K562 (cell line): ENCODE results near the gene ORAI3. TPM values are rescaled to one million over a fixed set of nuclear protein-coding genes. Genes with fewer than 3 reads are reported as not detected.

ENCODE experiments used
- ADNP ChIP-seq: fragments of 200-800 bp; sonication (Bioruptor generic); IDR thresholded peaks from 2 replicates; pipeline ENCODE4 v1.6.1; 2016; ENCODE audit warnings: missing genetic modification characterization, missing compliant biosample characterization
- C11orf30 ChIP-seq: fragments of 450-650 bp; IDR thresholded peaks from 2 replicates; pipeline ENCODE4 v1.6.1; 2016; ENCODE audit warnings: low read depth, mild to moderate bottlenecking
- FUS ChIP-seq: fragments of 200-400 bp; formaldehyde crosslinking; optimal IDR thresholded peaks from 2 replicates; pipeline ENCODE3; 2017; ENCODE audit warnings: low read depth, low read length
- POLR2A ChIP-seq: fragments of 450-650 bp; conservative IDR thresholded peaks from 2 replicates; pipeline ENCODE4 v1.6.1; 2016
- RNF2 ChIP-seq: sonication (generic); IDR thresholded peaks from 2 replicates; pipeline ENCODE4 v1.6.1; 2016
- TBP ChIP-seq: optimal IDR thresholded peaks from 2 replicates; pipeline ENCODE3; 2011; ENCODE audit warnings: low read depth, low read length, improper control_type of control experiment
- polyA plus RNA-seq, 8 experiments: library from polyadenylated mRNA; depleted of rRNA in 4 of 8; stranded (reverse) in 5 of 8; unstranded in 3 of 8; fragments of >200 nt; fragmentation: Nextera tagmentation in 2 of 8; fragmentation: Illumina TruSeq in 1 of 8; extraction: Ambion mirVana in 2 of 8; extraction: Trizol in 1 of 8; gene quantifications; 2 replicates each; pipeline versions ENCODE4 v1.2.1 to v1.2.3, GENCODE V29; 2011 to 2014; ENCODE audit warnings: inconsistent platforms in 1 of 8, missing spikeins in 1 of 8
- total RNA-seq, 7 experiments: library from RNA; depleted of rRNA in 6 of 7; stranded (reverse); fragments of >200 nt in 6 of 7; fragmentation: Illumina TruSeq in 2 of 7; extraction: Trizol in 2 of 7; gene quantifications; 2 replicates each; pipeline versions ENCODE4 v1.2.1 to v1.2.3, GENCODE V29; 2011 to 2021; ENCODE audit warnings: low replicate concordance in 1 of 7
- TF ChIP-seq, protein P1 (sequence below): IDR thresholded peaks from 2 replicates; pipeline ENCODE4 v1.6.1; 2011; ENCODE audit warnings: borderline replicate concordance, low read depth, mild to moderate bottlenecking, moderate library complexity, low read length; ENCODE audit not compliant: insufficient read depth, poor library complexity, severe bottlenecking
- TF ChIP-seq, protein P2 (sequence below): sonication (generic); formaldehyde crosslinking; IDR thresholded peaks from 2 replicates; pipeline ENCODE4 v1.5.0; 2020; ENCODE audit warnings: missing genetic modification reagents
- TF ChIP-seq, protein P3 (sequence below): fragments of 250-450 bp; sonication (Bioruptor Pico); IDR thresholded peaks from 2 replicates; pipeline ENCODE4 v1.4.0; 2020; ENCODE audit warnings: borderline replicate concordance

The ORAI3 gene
- total and polyA plus RNA-seq, 9 of the 15 experiments (the other 6 are each of a cell fraction or from before 2014, with no cell fraction given), result 4.9 to 23.3 (median 14.1) TPM

DNA sequence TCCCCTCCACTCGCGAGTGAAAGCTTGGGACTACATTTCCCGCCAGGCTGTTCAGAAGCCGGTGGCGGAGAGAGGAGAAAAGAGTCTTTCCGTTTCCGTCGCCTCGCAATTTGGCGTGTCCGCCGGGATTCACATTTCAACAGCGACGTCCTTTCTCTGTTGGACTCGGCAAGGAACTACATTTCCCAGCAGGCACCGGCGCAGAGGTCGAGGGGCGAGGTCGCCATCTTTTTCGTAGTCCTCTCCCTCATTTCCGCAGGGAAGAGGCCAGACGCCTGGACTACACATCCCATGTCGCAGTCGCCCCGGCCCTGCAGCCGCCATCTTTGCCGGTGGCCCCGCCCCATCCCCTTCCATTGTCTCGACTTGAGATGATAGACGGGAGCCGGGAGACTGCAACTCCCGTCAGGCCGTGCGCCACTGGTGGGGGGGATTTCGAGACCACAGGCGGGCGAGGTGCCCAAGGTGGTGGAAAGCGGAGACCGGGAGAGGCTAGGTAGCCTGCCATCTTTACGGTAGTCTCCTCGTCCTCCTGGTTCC, 26.4 kb upstream of the ORAI3 start (continued):
- TF ChIP-seq, protein P1, sequence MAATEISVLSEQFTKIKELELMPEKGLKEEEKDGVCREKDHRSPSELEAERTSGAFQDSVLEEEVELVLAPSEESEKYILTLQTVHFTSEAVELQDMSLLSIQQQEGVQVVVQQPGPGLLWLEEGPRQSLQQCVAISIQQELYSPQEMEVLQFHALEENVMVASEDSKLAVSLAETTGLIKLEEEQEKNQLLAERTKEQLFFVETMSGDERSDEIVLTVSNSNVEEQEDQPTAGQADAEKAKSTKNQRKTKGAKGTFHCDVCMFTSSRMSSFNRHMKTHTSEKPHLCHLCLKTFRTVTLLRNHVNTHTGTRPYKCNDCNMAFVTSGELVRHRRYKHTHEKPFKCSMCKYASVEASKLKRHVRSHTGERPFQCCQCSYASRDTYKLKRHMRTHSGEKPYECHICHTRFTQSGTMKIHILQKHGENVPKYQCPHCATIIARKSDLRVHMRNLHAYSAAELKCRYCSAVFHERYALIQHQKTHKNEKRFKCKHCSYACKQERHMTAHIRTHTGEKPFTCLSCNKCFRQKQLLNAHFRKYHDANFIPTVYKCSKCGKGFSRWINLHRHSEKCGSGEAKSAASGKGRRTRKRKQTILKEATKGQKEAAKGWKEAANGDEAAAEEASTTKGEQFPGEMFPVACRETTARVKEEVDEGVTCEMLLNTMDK, result no peak
- TF ChIP-seq POLR2A, result no peak; the same call in 1 of the 2 replicates
- no peak for TF ChIP-seq TBP
- TF ChIP-seq ADNP (tag), result no peak
- TF ChIP-seq FUS, result no peak
- TF ChIP-seq, protein P2, sequence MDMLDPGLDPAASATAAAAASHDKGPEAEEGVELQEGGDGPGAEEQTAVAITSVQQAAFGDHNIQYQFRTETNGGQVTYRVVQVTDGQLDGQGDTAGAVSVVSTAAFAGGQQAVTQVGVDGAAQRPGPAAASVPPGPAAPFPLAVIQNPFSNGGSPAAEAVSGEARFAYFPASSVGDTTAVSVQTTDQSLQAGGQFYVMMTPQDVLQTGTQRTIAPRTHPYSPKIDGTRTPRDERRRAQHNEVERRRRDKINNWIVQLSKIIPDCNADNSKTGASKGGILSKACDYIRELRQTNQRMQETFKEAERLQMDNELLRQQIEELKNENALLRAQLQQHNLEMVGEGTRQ (CRISPR knock-in tag), result no peak
- TF ChIP-seq, protein P3, sequence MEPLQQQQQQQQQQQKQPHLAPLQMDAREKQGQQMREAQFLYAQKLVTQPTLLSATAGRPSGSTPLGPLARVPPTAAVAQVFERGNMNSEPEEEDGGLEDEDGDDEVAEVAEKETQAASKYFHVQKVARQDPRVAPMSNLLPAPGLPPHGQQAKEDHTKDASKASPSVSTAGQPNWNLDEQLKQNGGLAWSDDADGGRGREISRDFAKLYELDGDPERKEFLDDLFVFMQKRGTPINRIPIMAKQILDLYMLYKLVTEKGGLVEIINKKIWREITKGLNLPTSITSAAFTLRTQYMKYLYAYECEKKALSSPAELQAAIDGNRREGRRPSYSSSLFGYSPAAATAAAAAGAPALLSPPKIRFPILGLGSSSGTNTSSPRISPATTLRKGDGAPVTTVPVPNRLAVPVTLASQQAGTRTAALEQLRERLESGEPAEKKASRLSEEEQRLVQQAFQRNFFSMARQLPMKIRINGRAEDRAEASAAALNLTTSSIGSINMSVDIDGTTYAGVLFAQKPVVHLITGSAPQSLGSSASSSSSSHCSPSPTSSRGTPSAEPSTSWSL (CRISPR knock-in tag), result no peak
- TF ChIP-seq C11orf30, result no peak; the same call in 1 of the 2 replicates
- peak; percentile 33; the same call in 1 of the 2 replicates for TF ChIP-seq RNF2
- TF ChIP-seq, all 486 proteins: peak for 101
